GM19193 (cell line): Measurements from ENCODE around the gene GLYAT.

ENCODE experiments used
- POLR2A ChIP-seq: IDR thresholded peaks from 4 replicates; pipeline ENCODE4 v1.6.1; 2011; ENCODE audit not compliant: insufficient read depth, insufficient read length; ENCODE audit errors: extremely low read depth

GLYAT gene

DNA sequence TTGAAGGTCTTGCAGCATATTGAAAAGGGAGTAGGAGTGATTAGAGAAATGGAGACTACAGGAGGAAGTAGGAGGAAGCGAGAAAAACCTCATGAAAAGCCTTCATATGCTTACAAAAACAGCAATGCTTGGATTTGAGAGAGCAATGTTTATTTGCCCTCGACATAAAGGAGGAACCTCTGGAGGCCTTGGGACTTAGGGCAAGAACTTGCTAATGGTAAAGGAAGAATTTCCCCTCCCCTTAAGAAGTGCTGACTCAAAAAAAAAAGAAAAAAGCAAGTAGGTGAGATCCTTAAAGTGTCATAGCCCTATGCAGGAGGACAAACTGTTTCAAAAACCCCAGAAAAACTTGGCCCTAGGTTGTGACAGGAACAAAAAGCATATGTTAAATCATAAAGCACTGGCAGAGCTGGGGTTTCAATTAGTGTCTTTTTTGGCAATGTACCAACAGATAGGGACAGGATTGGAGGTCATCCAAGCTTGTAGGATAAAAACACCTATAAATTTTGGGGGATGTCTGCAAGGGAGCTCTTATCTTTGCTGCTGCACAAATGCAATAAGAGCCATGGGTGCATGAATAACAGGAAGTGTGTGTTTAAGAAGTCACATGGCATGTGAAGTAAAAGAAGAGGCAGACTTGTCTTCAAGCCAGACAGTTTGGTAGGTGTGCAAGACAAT, 4.9 kb downstream of the GLYAT start:
- no peak for TF ChIP-seq POLR2A

DNA sequence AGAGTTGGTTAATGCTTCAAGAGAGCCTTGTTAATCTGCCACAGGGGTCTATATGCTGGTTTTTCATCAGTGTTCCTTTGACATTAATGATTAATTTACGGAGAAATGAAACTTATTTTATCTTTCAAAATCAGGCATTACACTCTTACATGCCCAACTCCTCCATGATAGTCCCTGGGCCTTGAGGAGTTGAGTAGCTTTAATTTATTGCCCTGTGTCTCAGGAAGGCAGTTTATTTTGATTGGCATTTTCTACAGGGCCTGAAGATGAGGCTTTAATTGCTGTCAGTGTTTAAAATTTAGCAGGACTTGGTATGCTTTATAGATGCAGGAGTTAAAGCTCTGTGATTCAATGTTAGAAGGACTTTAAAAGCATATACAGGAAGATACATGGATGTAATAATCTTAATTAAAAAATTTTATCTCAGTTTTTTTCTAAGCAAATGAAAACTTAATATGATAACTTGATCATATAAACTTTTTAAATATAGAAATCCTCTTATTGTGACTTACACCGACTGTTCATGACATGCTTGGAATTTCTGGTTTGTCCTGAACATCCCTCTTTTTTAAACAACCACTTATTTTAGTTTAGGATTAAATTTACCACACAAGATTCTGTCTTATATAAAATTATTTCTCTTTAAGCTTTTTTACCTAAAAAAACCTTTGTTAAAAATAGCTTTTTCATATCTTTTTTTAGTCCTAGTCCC, 12.2 kb downstream of the GLYAT start:
- TF ChIP-seq POLR2A: no peak

DNA sequence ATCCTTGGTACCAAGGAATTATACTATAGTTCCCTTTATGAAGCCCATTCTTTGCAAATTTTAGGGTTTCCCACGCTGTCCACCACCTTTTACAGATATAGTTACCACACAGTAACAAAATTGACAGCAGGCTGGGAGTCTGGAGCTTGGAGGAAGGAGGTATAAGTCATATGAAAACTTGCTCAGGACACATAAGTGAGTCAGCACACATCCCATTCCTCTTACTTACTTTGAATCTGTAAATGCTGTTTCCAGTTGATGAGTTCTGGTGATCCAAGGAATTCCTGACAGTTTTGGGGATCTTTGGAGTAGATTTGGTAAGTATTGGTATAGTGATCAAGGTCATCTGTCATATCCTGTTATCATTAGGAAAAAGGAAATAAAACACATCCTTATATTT, 19.2 kb downstream of the GLYAT start:
- TF ChIP-seq POLR2A: no peak

DNA sequence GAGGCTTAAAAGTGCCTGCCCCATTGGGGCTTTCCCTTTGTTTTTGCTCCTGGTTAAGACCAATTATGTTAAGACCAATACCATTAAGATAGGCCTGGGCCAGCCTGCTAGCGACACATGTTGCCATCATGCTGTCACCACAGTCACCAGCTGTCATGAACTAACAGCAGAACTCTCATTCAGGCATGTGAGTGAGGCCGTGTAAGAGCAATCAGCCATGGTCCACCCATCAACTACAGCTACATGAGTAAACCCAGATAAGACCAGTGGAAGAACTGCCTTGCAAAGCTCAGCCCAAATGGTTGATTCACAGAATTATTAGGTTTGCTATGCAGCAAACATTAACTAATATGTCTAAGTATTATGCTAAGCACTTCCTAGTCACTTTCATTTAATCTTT, 19.9 kb downstream of the GLYAT start:
- TF ChIP-seq POLR2A: no peak

DNA sequence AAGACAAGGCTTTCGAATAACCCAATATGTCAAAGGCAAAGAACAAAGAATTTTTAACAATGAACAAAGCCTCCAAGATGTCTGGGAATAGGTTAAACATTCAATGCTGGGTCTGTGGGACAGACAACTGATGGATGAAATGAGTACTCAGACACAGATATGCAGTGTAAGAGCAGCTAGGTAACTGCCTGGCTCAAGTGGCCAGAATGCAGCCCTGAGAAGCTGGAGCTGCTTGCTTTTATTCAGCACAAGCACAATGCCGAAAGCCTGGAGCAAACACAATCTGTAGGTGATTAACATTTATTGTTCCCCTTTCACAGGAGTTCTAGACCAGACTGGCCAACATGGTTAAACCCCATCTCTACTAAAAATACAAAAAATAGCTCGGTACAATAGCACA, 24.0 kb downstream of the GLYAT start:
- TF ChIP-seq POLR2A: no peak

DNA sequence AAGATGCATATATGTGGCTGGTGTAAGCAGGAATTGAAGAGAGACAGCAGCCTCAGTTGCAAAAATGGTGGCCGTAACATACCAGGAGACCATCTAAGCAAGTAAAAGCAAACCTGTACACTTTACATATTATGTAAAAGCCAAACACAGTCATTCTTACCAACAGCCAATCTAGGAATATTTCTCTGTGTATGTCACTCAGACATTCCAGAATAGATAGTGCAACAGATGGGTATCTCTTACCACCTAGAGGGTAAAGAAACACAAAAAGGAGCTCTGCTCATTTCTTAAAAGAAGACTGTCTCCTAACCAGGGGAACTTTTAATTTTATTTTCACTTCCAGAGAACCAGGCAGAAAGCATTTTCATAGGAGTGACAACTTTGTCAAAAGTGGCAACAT, 38.7 kb downstream of the GLYAT start:
- TF ChIP-seq POLR2A: no peak

DNA sequence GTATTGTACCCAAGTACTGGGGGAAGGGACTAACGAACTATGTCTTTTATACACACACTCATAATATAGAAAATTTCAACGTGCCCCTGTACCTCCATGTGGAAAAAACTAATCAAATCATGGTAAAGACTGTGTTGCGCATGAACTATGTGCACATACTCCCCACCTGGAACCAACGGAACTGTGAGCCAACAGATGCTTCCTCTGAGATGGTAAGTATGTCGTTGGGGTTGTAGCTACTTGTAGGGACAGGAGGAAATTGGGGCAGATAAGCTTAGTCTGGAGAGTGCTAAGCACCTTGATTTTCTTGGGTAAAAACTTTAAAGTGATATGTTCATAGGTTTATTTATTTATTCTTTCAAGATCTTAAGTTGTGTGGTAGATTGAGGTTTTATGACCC, 40.1 kb downstream of the GLYAT start:
- no peak for TF ChIP-seq POLR2A

DNA sequence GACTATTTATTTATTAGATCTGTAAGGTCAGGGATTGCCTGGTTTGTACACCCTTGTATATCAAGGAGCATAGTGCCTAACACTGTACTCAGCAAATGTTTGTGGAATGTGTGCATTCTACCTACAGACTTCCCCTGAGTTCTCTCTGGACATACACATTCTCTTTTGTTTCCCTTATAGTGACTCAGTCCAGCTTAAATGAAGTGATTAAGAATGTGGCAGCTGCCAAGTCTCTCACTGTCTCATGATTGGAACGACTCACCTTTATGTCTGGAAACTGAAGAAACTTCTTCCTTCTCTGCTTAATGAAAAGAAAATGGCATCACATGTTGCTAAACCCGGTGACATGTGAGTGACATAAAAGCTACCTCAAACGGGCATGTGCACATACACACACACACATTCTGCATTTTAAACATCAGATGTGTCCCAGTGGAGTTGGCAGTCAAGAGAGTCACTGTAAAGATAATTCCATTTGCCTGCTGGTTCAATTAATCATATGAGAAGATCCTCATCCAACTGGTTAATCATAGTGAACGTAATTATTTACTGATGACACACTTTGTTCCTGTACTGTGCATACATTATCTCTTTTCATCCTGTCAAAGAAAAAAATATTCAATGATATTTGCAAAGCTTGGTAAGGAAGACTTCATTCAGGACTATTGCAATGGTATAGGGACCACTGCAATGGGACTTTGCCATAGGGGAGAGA, 42.8 kb downstream of the GLYAT start:
- no peak for TF ChIP-seq POLR2A

DNA sequence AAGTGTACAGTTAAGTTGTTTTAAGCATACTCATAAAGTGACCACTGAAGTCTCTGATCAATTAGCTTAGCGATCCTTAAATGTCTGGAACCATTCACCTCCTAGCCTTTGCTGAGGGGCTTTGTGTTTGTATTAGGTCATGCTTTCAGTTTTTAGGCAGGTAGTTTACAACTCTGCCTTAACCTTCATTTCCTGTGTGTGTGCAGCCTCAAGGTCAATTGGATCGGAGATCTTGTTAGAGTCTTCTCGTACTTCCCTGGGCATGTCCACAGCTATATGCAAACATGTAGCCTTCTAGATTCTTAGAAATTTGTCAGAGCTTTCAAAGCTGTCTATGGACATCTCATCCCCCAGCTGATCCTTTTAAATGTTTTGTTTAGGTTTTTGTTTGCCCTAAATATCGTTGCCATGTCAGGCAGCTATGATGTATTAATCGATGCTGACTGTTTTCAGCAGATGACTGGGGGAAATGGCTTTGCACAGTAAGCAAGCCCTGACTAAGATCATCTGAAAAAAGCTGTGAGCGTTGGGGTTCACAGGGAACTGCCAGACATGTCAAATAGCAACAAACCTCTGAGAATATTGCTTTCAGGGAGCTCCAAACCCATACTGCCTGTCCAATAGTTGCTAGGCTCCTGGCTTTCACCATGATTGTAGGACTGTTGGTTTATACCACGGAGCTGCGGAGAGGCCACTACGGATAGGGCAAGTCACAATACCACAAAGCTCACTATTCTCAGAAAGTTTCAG, 45.6 kb downstream of the GLYAT start:
- TF ChIP-seq POLR2A: no peak

DNA sequence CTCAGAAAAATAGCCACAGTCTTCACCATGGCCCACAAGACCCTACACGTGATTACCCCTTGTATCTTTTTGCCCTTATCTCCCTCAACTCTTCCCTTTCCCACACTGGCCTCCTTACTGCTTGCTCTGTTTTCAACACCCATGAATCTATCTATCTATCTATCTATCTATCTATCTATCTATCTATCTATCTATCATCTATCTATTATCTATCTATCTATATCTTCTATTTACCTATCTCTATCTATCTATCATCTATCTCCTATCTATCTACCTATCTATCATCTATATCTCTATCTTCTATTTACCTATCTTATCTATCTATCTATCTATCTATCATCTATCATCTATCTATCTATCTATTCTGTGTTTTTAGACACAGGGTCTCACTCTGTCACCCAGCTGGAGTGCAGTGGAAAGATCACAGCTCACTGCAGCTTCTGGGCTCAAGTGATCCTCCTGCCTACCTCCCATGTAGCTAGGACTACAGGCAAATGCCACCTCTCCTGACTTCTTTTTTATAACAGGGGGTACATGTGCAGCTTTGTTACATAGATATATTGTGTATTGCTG, 55.1 kb downstream of the GLYAT start:
- no peak for TF ChIP-seq POLR2A

DNA sequence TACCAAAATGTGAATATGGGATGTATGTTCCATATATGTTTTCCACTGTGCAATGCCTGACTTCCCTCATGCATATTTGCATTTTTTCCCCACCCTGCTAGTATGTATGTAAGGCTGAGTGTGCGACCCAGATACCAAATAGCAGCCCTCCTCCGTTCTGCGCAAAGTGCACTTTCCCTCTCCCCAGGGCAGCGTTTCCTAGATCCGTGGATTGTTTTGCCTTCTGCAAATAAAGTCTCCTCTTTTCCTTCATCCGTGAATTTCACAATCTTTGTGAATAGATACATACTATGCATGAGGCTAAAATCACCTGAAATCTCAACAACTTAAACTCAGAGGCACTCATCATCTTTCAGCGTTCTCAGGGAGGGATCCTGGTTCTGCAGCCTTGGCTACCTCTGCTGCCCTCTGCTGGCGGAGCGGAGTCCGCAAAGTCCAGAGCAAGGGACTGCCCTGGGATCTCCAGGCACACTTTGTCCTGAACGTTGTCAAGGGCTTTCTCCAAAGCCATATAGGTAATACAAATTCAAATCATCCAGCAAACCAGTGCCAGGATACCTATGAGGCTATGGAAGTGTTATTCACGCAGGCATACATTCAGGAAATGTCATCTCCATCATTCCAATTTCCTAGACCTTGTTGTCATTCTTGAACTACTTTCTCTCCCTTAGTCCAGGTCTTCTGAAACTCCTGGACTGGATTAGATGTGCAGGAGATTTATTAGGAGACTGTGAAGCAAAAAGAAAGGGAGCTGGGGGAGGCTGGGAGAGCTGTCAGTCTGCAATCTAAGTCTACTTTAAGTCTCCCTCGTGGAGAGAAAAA, 56.2 kb downstream of the GLYAT start:
- TF ChIP-seq POLR2A: no peak

DNA sequence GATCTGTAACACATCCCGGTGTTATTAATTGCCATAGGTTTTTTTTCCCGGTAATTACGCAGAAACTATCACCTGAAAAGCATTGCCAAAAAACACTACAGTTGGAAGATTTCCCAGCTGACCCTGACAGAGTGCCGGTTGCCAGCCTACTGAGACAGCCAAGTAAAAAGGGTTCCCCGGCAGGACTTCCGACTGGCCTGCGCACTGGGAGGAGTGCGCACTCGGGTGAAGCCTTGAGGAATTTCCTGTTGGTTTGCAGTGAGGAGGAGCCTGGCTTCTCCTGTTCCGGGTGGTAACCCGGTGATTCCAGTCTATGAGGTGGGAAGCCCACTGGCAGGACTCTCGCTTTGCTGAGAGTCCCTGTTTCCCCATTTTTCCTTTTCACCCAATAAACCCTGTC, 57.1 kb downstream of the GLYAT start:
- TF ChIP-seq POLR2A: no peak

DNA sequence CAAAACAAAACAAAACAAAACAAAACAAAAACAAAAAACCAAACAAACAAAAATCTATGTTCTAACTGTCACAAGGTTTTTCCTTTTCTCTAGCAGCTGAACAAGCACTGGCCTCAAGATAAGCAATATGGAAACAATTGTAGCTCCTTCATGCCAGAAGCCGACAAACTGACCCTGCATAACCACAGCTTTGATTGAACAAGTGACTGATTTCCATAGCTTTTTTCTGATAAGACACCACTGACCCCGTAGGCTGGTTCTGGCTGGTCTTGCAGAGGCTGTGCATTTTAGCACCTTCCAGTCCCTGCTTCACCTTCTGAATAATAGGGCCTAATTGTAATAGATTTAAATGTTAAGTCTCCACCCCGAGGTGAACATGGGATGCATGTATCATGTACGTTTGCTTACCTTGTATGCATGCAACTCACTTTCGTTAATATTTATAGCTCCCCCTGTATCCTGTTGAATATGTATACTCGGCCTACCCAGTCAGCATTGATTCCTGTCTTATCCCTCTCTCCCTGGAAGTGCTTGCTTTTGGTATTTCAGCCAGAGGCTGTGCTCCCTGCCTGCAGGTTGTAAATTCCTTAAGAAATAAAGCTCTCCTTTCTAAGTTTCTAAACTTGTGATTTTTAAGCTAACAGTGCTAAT, 59.6 kb downstream of the GLYAT start:
- TF ChIP-seq POLR2A: no peak
